IgD-negative memory B cell (primary cell): Measurements from ENCODE around the gene GPR132. TPM values are rescaled to one million over a fixed set of nuclear protein-coding genes. Genes with fewer than 3 reads are reported as not detected.

Experiments used
- H3K27ac Mint-ChIP-seq, 3 donors: one replicate each; pipeline ENCODE4 v1.8.0; 2020 to 2022; ENCODE audit warnings: mild to moderate bottlenecking in 3 of 3, mixed read lengths in 3 of 3, moderate library complexity in 1 of 3
- H3K27me3 Mint-ChIP-seq: one replicate; pipeline ENCODE4 v1.8.0; 2021; ENCODE audit warnings: mixed read lengths
- H3K36me3 Mint-ChIP-seq: one replicate; pipeline ENCODE4 v1.8.0; 2020; ENCODE audit warnings: mild to moderate bottlenecking, mixed read lengths
- H3K4me1 Mint-ChIP-seq, 3 donors: one replicate each; pipeline ENCODE4 v1.8.0; 2020 to 2022; ENCODE audit warnings: mixed read lengths in 3 of 3, mild to moderate bottlenecking in 1 of 3
- H3K4me3 Mint-ChIP-seq, 4 donors: one replicate each; pipeline ENCODE4 v1.8.0; 2020 to 2022; ENCODE audit warnings: mild to moderate bottlenecking in 4 of 4, mixed read lengths in 4 of 4, moderate library complexity in 3 of 4
- H3K9me3 Mint-ChIP-seq, 3 donors: one replicate each; pipeline ENCODE4 v1.8.0; 2020 to 2021; ENCODE audit warnings: mixed read lengths in 3 of 3, mild to moderate bottlenecking in 1 of 3
- polyA plus RNA-seq: library from polyadenylated mRNA; unstranded; fragments of 300-500 nt; fragmentation: Illumina TruSeq; gene quantifications from one replicate; pipeline ENCODE4 v1.2.3, GENCODE V29; 2021

Gene GPR132
- polyA plus RNA-seq, 1 donor from 2014 or later = 37.2 TPM

GRCh38 chr14:105010891-105011291 lies 54.3 kb downstream of the GPR132 start:
- H3K4me3 Mint-ChIP-seq = no peak overlapping the region
- no peaks in the 10 kb centered on the region for H3K36me3 Mint-ChIP-seq
- peaks cover 18 to 26% (median 24%) of the 10 kb centered on the region in 3 donors for H3K4me1 Mint-ChIP-seq
- no peak overlapping the region for H3K27ac Mint-ChIP-seq
- no peaks in the 10 kb centered on the region for H3K27me3 Mint-ChIP-seq
- no peaks in the 10 kb centered on the region for H3K9me3 Mint-ChIP-seq

- Mint-ChIP-seq H3K27ac (no peak overlapping the region), H3K4me1 (peaks cover 12 to 21% (median 18%) of the 10 kb centered on the region in 3 donors), H3K9me3 (no peaks in the 10 kb centered on the region), H3K36me3 (no peaks in the 10 kb centered on the region), H3K27me3 (no peaks in the 10 kb centered on the region), H3K4me3 (no peak overlapping the region)
Observed at GRCh38 chr14:105010106-105010505, 55.1 kb downstream of the GPR132 start.

- Mint-ChIP-seq H3K36me3 (no peaks in the 10 kb centered on the region), H3K4me1 (peaks cover 0 to 7% (median 4%) of the 10 kb centered on the region in 3 donors), H3K27me3 (no peaks in the 10 kb centered on the region), H3K4me3 (no peak overlapping the region), H3K27ac (peak overlapping the region in 1 of 3 donors; percentile 47), H3K9me3 (no peaks in the 10 kb centered on the region)
Observed at GRCh38 chr14:105007593-105008264, 57.5 kb downstream of the GPR132 start.

GRCh38 chr14:105006831-105007592 lies 58.2 kb downstream of the GPR132 start:
- H3K4me3 Mint-ChIP-seq = no peak overlapping the region
- no peak overlapping the region for H3K27ac Mint-ChIP-seq
- H3K27me3 Mint-ChIP-seq = no peaks in the 10 kb centered on the region
- no peaks in the 10 kb centered on the region for H3K36me3 Mint-ChIP-seq
- H3K4me1 Mint-ChIP-seq = peaks cover 0 to under 1% (median 0%) of the 10 kb centered on the region in 3 donors
- H3K9me3 Mint-ChIP-seq = no peaks in the 10 kb centered on the region

- H3K27me3 Mint-ChIP-seq = no peaks in the 10 kb centered on the region
- no peak overlapping the region for H3K4me3 Mint-ChIP-seq
- H3K4me1 Mint-ChIP-seq = no peaks in the 10 kb centered on the region
- no peaks in the 10 kb centered on the region for H3K9me3 Mint-ChIP-seq
- no peaks in the 10 kb centered on the region for H3K36me3 Mint-ChIP-seq
- H3K27ac Mint-ChIP-seq = no peak overlapping the region
Observed at GRCh38 chr14:105005929-105006830, 59.0 kb downstream of the GPR132 start.

- Mint-ChIP-seq H3K9me3 (no peaks in the 10 kb centered on the region), H3K27me3 (no peaks in the 10 kb centered on the region)
Observed at GRCh38 chr14:105005329-105005928, 59.8 kb downstream of the GPR132 start.

More at GRCh38 chr14:105005329-105005928, 59.8 kb downstream of the GPR132 start:
- H3K36me3 Mint-ChIP-seq = no peaks in the 10 kb centered on the region
- H3K4me1 Mint-ChIP-seq = no peaks in the 10 kb centered on the region
- H3K27ac Mint-ChIP-seq = no peak overlapping the region
- H3K4me3 Mint-ChIP-seq = no peak overlapping the region

Other genes starting within 250 kb of the GPR132 start
- not detected for gene CEP170B, start 200.2 kb downstream of the GPR132 start, polyA plus RNA-seq
- gene PLD4, start 140.6 kb downstream of the GPR132 start, polyA plus RNA-seq = 103 TPM
- gene AHNAK2, start 87.1 kb downstream of the GPR132 start, polyA plus RNA-seq = 0.68 TPM
- gene CLBA1, start 79.6 kb downstream of the GPR132 start, polyA plus RNA-seq = 1.3 TPM
- gene CDCA4, start 44.3 kb downstream of the GPR132 start, polyA plus RNA-seq = 11.4 TPM
- not detected for gene JAG2, start 103.3 kb upstream of the GPR132 start, polyA plus RNA-seq
- 12.7 TPM for gene NUDT14, start 115.9 kb upstream of the GPR132 start, polyA plus RNA-seq
- 2.3 TPM for gene BTBD6, start 183.1 kb upstream of the GPR132 start, polyA plus RNA-seq
- gene BRF1, start 235.6 kb upstream of the GPR132 start, polyA plus RNA-seq = 8.4 TPM
- gene PACS2, start 249.3 kb upstream of the GPR132 start, polyA plus RNA-seq = 3.8 TPM